Ovary (tissue), 9 donors: Measurements from ENCODE around the gene PLEKHA5. TPM values are rescaled to one million over a fixed set of nuclear protein-coding genes. Genes with fewer than 3 reads are reported as not detected.

ENCODE experiments used
- DNase-seq, 5 donors: peaks; one replicate each; pipeline ENCODE4 v3.0.0-alpha.2; 2019 to 2020
- H3K27ac ChIP-seq, 2 donors: fragments of 200-600 bp; one replicate each; pipeline versions ENCODE4 v1.5.1 to v1.8.0; 2019 to 2022
- H3K27me3 ChIP-seq: fragments of 200-600 bp; one replicate; pipeline ENCODE4 v1.8.0; 2022
- H3K36me3 ChIP-seq: fragments of 200-600 bp; sonication (generic); one replicate; pipeline ENCODE4 v1.5.1; 2019
- H3K4me1 ChIP-seq: one replicate; pipeline ENCODE4 v1.8.1; 2013; ENCODE audit warnings: mild to moderate bottlenecking, moderate library complexity; ENCODE audit not compliant: insufficient read depth
- H3K4me3 ChIP-seq: fragments of 200-600 bp; sonication (generic); one replicate; pipeline ENCODE4 v1.5.1; 2017
- H3K9me3 ChIP-seq, 2 donors: fragments of 200-600 bp in 1 of 2; sonication (generic) in 1 of 2; one replicate each; pipeline versions ENCODE4 v1.5.1 to v1.8.1; 2013 to 2019; ENCODE audit warnings: mild to moderate bottlenecking in 1 of 2, moderate library complexity in 1 of 2
- CTCF ChIP-seq, 3 donors: fragments of 450-650 bp in 2 of 3; fragments of 200-600 bp in 1 of 3; IDR thresholded peaks; one replicate each; pipeline versions ENCODE4 v1.5.1 to v1.8.0; 2016 to 2022; ENCODE audit warnings: antibody characterized with exemption in 3 of 3, mild to moderate bottlenecking in 1 of 3
- EP300 ChIP-seq: sonication (generic); formaldehyde crosslinking; IDR thresholded peaks from one replicate; pipeline ENCODE4 v1.6.1; 2017; ENCODE audit warnings: antibody characterized with exemption
- POLR2A ChIP-seq: fragments of 450-650 bp; IDR thresholded peaks from one replicate; pipeline ENCODE4 v1.6.1; 2017; ENCODE audit warnings: antibody characterized with exemption, mild to moderate bottlenecking, moderate library complexity
- WGBS, 3 donors: extraction: QIAGEN DNeasy Blood & Tissue Kit in 1 of 3; methylation state at CpG; one replicate each; pipeline versions ENCODE4 v1.1.5 to v1.1.7; 2013 to 2017; 5-methylcytosine and 5-hydroxymethylcytosine counted together
- intact Hi-C, 4 donors: fragments of 100-400 bp; cut with DNase I; formaldehyde crosslinking; loops; one replicate each; pipeline versions ENCODE4 v1.11.0 to v1.15.1; 2022 to 2023
- polyA plus RNA-seq, 2 donors: library from polyadenylated mRNA; stranded (reverse); fragments of 200-250 nt in 1 of 2; fragments of 350-450 nt in 1 of 2; fragmentation: Illumina TruSeq in 1 of 2; extraction: RNeasy Lipid Tissue Mini Kit (QIAGEN cat#74804) in 1 of 2; gene quantifications; one replicate each; pipeline ENCODE4 v1.2.3, GENCODE V29; 2013 to 2014
- total RNA-seq, 7 donors: library from RNA; depleted of rRNA in 2 of 7; stranded (reverse); fragments of >200 nt in 2 of 7; fragmentation: NEBNext Ultra II Directional in 3 of 7; extraction: Animal tissue kit (Norgen Biotek cat#: 25700) in 3 of 7; gene quantifications; one replicate each; pipeline versions ENCODE4 v1.1.0 to v1.2.4, GENCODE V29; 2016 to 2023
- donor health status: DM: no; HTN: no; CAD: no; lungs with moderate emphysema.
- donor health status: DM: no; HTN: no; CAD: no.
- donor health status: Bipolar disorder and iron deficiency.
- donor health status: DM: yes; HTN: yes; CAD: no.
- donor health status: DM: no; HTN: no; CAD: no.
- donor health status: DM: yes; HTN: yes; CAD: no.

The PLEKHA5 gene
- total and polyA plus RNA-seq, 9 donors = 32.2 to 65.6 (median 45.7) TPM

- Histone ChIP-seq H3K27ac (no peak overlapping the region), H3K4me1 (peaks cover 8% of the 10 kb centered on the region), H3K4me3 (no peak overlapping the region), H3K27me3 (no peaks in the 10 kb centered on the region), H3K36me3 (no peaks in the 10 kb centered on the region), H3K9me3 (no peaks in the 10 kb centered on the region)
- DNase-seq = no peak
- intact Hi-C loops = no loop called here
- TF ChIP-seq EP300 = no peak
- TF ChIP-seq POLR2A = no peak
- no peak for TF ChIP-seq CTCF (IDR thresholded peaks at IDR 0.05)
- 89 to 90% (median 90%) methylated on average over 8 of the region's 8 CpGs for WGBS, 3 donors
Measured at GRCh38 chr12:19140381-19141236, 11.1 kb downstream of the PLEKHA5 start.

DNA sequence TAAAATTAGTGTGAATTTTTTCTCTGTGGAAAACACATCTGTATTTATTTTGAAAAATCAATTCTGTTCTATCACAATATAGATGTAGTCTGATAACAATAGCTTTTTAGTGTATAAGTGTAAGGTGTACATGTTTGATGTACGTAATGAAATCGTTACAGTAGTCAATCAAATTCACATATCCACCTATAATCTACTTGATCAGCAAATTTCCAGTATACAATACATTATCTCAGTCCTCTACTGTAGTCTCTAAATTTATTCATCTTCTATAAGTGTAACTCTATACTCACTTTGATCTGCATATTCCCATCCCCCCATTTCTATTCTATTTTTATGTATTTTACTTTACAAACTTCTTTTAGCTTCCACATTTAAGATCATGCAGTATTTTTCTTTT, 13.0 kb downstream of the PLEKHA5 start:
- H3K27me3 ChIP-seq = no peaks in the 10 kb centered on the region

GRCh38 chr12:19144287-19144686, 14.8 kb downstream of the PLEKHA5 start:
- Histone ChIP-seq H3K27me3 (no peaks in the 10 kb centered on the region), H3K4me3 (no peak overlapping the region), H3K4me1 (peaks cover 6% of the 10 kb centered on the region), H3K9me3 (no peaks in the 10 kb centered on the region), H3K36me3 (no peaks in the 10 kb centered on the region), H3K27ac (no peak overlapping the region)
- TF ChIP-seq POLR2A (no peak), EP300 (no peak), CTCF (IDR thresholded peaks at IDR 0.05) (no peak)
- no peak for DNase-seq
- 76 to 85% (median 84%) methylated on average over 6 of the region's 6 CpGs for WGBS, 3 donors
- intact Hi-C loops = no loop called here

More for the DNA sequence above, 13.0 kb downstream of the PLEKHA5 start:
- intact Hi-C loops = no loop called here
- no peaks in the 10 kb centered on the region for H3K9me3 ChIP-seq
- peaks cover 6% of the 10 kb centered on the region for H3K4me1 ChIP-seq
- DNase-seq = no peak
- H3K4me3 ChIP-seq = no peak overlapping the region
- WGBS, 3 donors = 96 to 97% (median 97%) methylated on average over 2 of the region's 2 CpGs
- H3K27ac ChIP-seq = no peak overlapping the region
- TF ChIP-seq POLR2A (no peak), EP300 (no peak), CTCF (IDR thresholded peaks at IDR 0.05) (no peak)
- no peaks in the 10 kb centered on the region for H3K36me3 ChIP-seq

DNA sequence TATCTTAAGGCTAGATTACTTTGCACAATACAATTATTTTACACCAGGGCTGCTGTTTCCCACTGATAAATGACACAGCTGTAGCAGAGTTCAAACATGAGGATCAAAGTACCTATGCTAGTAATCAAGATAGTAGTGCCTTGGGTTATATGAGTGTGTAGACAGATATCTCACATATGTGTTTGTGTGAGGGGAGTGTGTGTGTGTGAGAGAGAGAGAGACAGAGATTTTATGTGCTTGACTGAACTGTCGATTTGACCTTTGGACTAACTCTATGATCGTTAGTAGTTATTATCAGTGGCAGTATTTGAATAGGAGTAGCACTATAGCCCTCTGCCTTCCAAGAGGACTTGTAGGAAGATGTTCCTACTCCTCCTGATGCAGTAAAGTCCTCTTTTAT, 15.5 kb downstream of the PLEKHA5 start:
- intact Hi-C loops = no loop called here
- no peak for TF ChIP-seq POLR2A
- no peak for TF ChIP-seq CTCF (IDR thresholded peaks at IDR 0.05)
- no peak for TF ChIP-seq EP300
- Histone ChIP-seq H3K4me3 (no peak overlapping the region), H3K4me1 (peaks cover 6% of the 10 kb centered on the region), H3K36me3 (no peaks in the 10 kb centered on the region), H3K27ac (no peak overlapping the region), H3K9me3 (no peaks in the 10 kb centered on the region), H3K27me3 (no peaks in the 10 kb centered on the region)
- DNase-seq = no peak
- 69 to 78% (median 74%) methylated on average over 2 of the region's 2 CpGs for WGBS, 3 donors
